GM10847 (cell line): ENCODE measurements around the gene NES.

Experiments used
- POLR2A ChIP-seq: IDR thresholded peaks from 2 replicates; pipeline ENCODE4 v1.6.1; 2011; ENCODE audit not compliant: insufficient read length; ENCODE audit errors: extremely low read depth

Gene NES, protein sequence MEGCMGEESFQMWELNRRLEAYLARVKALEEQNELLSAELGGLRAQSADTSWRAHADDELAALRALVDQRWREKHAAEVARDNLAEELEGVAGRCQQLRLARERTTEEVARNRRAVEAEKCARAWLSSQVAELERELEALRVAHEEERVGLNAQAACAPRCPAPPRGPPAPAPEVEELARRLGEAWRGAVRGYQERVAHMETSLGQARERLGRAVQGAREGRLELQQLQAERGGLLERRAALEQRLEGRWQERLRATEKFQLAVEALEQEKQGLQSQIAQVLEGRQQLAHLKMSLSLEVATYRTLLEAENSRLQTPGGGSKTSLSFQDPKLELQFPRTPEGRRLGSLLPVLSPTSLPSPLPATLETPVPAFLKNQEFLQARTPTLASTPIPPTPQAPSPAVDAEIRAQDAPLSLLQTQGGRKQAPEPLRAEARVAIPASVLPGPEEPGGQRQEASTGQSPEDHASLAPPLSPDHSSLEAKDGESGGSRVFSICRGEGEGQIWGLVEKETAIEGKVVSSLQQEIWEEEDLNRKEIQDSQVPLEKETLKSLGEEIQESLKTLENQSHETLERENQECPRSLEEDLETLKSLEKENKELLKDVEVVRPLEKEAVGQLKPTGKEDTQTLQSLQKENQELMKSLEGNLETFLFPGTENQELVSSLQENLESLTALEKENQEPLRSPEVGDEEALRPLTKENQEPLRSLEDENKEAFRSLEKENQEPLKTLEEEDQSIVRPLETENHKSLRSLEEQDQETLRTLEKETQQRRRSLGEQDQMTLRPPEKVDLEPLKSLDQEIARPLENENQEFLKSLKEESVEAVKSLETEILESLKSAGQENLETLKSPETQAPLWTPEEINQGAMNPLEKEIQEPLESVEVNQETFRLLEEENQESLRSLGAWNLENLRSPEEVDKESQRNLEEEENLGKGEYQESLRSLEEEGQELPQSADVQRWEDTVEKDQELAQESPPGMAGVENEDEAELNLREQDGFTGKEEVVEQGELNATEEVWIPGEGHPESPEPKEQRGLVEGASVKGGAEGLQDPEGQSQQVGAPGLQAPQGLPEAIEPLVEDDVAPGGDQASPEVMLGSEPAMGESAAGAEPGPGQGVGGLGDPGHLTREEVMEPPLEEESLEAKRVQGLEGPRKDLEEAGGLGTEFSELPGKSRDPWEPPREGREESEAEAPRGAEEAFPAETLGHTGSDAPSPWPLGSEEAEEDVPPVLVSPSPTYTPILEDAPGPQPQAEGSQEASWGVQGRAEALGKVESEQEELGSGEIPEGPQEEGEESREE (N-terminal part only)

DNA sequence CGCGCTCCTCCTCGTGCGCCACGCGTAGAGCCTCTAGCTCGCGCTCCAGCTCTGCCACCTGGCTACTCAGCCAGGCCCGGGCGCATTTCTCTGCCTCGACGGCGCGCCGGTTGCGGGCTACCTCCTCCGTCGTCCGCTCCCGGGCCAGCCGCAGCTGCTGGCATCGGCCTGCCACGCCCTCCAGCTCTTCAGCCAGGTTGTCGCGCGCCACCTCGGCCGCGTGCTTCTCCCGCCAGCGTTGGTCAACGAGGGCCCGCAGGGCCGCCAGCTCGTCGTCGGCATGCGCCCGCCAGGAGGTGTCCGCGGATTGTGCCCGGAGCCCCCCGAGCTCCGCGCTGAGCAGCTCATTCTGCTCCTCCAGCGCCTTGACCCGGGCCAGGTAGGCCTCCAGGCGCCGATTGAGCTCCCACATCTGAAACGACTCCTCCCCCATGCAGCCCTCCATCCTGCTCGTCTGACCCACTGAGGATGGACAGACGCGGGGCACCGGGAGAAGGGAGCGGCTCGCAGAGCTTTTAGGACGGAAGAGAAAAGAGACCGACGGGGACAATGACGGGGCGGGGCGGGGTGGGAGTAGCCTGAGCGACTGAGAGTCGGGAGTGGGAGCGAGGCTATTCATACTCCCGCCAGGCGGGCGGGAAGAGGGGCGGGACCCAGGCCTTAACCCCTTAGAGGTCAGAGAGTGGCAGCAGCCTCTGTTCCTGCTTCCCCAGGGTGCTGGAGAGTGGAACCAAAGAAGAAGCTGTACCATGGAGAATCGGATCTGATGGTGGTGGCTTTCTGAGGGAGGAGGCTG lies at the start of gene NES:
TSS of gene NES (minus strand) at position 588 of the 796 bp plus-strand sequence. CDS start at position 445, 143 bp downstream.
- TF ChIP-seq POLR2A: no peak

DNA sequence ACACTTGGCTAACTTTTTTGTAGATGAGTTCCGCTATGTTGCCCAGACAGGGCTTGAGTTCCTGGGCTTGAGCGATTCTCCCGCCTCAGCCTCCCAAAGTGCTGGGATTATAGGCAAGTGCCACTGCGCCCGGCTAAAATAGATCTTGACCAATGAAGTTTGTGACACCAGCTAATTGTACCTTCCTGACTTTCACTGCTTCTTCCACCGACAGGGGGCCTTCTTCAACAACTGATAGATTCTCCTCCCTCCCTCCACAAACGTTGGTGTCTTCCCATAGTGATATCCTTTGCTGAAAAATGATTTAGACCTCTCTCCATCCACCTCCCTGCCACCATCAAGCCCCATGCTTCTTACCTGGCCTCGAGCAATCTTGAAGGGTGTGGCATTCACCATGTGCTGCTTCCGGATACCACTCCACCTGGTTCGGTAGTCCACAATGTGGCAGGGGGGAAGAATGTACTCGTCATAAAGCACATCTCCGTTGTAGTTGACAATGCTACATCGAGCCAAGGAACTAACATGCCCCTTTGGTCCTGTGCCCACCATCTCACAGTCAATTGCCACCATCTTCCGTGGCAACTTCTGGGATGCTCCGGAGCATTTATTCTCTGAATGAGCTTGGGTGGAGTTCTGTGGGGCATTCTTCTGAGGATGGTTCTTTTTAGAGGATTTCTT lies 49.5 kb upstream of the NES start:
- no peak for TF ChIP-seq POLR2A

DNA sequence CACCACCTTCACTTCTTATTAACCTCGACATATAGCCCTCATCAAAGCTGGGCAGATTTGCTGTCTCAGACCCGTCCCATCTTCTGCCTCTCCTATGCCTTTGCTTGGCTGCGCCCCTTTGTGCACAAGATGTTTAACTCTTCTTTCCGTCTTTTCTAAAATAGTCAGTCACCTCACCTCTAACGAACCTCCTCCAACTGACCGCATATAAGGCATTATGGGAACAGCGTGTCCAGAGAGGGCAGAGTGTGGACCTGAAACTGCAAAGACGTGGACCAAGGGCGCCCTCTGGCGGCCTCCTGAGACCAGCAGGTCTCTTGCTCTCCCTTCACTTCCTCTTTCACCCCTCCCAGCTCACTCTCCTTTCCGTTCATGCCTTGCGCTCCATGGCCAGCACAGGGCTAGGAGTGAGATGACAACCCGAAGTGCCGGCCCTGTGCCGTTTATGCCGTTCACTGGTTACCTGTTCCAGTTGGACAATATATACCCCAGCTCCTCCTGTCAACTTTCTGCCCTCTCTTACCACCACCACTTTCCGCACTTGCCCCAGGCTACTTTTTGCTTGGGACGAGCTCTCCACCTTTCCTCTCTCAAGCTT lies 48.6 kb upstream of the NES start:
- TF ChIP-seq POLR2A: no peak

DNA sequence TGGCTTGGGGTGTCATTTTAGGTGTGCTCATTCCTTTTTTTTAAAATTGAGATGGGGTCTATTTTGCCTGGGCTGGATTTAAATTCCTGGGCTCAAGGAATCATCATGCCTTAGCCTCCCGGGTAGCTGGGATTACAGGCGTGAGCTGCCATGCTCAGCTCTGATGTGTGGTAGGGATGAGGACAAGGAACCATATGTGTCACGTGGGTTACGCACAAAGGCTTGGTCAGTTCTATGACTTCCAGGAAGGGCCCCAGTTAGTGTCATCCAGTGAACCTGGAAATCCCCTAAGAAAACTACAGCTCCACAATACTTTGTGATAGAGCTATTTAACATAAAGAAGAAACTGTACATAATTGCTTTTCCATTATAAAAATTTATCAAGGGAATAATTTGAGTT lies 44.3 kb upstream of the NES start:
- TF ChIP-seq POLR2A: no peak

DNA sequence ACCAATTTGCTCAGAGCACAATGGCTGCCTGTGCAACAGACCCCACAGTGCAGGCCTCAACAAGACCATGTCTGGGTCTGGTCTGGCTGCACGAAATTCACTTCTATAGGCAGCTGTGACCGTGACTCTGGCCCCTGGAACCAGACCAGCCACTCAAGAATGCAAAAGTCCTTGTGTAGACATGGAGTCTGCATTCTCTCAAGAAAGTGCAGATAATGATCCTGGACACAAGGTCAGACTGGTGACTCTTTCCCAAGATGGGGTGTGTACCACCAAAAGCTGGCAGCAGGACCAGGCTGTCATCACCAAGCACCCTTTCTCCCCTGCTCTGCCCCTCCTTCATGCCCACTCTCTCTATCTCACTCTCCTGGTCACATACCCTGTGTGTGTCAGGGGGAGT lies 43.9 kb upstream of the NES start:
- no peak for TF ChIP-seq POLR2A

DNA sequence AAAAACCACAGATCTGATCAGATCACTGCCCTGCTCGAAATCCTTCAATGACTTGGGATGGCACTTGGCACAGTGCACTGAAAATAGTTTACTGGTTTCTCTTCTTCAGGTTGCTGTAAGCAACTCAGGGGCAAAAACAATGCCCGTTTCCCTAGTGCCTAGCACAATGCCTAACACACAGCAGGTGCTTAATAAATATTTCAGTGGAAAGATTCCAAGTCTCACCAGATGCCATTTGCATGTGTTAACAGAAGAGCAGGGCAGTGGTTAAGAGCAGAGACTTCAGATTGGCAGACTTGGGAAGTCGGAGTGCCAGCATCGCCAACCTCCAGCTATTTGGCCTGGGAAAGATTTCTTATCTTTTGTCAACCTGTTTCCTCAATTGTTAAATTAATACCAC lies 40.1 kb upstream of the NES start:
- no peak for TF ChIP-seq POLR2A

DNA sequence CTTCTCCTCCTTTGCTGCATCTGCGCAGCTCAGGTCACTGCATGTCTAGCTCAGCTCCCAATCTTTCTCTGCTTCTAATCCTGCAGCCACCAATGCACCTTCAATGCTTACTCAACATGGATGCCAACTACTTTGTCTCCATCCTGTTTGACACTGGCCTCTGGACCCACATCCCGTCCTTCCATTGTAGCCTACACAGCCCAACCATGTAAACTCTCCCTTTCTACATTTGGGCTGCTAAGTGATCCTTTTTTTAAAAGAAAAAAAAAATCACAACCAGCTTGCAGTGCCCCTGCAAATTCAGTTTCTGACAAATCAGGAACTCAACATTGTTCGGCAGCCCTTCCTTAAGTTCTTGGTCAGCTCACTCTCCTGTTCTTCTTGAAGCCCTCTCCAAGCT lies 37.6 kb upstream of the NES start:
- no peak for TF ChIP-seq POLR2A

DNA sequence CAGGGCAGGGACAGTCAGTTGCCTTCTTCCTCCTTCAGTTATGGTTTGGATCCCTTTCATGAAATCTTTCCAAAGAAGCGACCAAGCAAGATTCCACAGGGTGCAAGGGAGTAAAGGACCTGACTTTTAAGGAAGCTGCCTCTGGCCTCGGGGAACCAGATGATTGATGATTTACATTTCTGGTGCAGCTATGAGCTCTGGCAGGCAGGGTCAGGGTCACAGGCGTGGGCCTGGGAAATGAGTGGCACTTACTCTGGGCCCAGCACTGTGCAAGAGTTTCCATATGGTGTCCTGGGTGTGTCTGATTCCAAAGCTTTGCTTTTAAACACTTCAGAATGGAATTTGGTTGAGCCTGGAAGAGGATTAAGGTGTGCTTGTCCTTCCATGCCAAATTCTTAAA lies 35.4 kb upstream of the NES start:
- no peak for TF ChIP-seq POLR2A

DNA sequence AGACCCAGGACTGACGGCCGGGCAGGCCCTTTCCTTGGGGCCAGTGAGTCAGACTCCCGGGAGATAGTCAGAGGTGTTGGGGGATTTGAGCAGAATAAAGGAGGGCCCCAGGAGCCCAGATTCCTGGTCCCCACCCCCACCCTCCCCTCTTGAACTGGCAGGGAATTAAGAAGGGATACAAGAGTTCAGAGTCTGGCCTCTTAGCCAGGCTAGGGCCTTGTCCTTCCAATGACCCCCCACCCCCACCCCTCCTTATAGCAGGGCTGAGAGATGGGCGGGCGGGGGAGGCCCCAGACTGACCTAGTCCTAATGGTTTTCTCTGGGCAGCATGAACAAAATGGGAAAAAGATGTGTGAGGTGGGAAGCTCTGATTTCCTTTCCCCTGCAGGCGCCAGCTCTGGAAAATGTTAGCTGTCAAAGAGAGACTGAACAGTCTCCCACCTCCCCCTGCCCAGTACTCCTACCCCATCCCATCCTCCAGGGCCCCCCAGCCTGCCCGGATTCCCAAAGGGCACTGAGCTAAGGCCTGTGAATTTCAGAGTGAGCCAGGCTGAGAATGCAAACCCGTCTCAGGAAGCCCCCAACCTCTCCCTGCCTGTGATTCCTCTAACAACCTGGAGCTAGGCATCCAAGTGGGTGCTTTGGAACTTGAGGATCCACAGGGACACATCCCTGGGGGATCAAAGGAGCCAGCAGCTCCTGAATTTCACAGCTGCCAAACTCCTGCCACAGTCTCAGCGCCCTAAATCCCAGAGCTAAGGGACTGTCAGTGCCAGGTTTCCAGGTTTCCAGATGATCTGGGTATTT lies 34.0 kb upstream of the NES start:
- no peak for TF ChIP-seq POLR2A

DNA sequence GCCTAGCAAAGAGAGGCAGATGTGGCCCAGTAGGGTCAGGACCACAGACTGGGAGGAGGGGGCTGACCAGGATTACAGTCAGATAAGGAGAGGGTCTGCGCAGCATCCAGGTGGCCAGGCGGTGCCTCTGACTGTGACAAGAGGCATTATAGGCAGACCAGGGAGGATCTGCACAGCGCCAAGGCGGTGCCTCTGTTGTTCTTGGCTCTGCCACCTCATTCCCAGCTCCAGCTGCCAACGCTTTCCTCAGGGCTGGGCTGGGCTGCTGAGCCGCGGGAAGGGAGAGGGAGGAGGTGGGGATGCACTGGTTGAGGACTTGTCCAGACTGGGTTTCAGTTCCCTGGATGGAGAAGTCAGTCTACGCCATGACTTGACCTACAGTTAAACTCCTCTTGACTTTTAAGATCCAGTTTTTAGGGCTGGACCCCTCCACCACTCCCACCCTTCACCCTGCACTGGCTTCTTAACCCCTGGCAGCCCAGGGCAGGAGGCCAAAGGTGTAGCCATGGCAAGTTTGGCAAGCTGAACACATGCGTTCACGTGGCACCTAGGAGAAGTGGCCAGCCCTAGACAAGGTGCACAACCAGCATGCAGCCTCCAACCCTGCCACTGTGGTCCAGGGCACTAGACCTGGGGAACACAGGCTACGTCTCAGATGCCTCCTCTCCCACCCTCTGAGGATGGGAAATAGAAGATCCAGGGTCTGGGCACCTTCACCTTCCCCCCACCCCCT lies 32.7 kb upstream of the NES start:
- TF ChIP-seq POLR2A: no peak

DNA sequence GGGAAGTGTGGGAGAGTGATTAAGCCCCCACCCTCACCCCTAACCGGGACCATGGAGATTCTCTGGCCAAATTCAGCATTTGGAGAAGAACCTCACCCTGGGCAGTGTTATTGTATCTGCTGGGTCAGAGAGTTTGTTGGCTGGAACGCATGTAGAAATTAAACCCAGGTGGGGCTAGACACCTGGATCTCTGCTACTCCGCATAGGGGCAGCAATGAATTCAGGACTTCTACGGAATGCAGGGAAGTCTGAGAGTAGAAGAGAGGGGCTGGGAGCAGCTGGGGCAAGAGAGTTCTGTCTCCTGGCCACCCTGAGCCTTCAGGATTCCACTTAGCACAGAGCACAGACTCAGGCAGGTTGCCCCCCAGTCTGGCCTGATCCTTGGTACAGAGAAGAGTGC lies 31.8 kb upstream of the NES start:
- TF ChIP-seq POLR2A: no peak

DNA sequence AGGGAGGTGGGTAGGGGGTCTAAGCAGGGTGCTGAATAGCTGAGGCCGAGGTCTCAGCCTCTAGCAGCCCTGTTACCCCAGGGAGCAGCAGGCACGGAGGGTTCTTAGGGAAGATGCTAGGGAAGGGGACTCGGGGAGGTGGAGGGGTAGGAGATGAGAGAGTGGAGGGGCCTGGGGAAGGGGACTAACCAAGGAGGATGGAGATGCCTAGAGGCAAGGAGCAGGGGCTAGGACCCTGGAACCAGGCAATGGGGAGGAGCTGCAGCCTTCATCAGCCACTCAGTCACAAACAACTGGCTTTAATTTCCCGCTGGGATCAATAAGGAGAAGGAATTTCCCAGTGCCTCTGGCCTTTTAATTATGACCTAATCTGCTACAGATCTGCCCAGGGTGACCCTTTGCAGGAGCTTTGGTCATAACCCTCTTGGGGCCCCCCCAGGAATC lies 31.0 kb upstream of the NES start:
- no peak for TF ChIP-seq POLR2A
